Muscle layer of colon (tissue), 2 donors: ENCODE results near the gene IMPA2.

Source experiments
- H3K27ac ChIP-seq: one replicate; pipeline ENCODE4 v1.7.0; 2013; ENCODE audit warnings: low read depth, mild to moderate bottlenecking, low read length, moderate library complexity
- H3K27me3 ChIP-seq, 2 donors: one replicate each; pipeline ENCODE4 v1.7.0; 2013; ENCODE audit warnings: low read length in 2 of 2, mild to moderate bottlenecking in 2 of 2; ENCODE audit not compliant: insufficient read depth in 2 of 2, control insufficient read depth in 1 of 2
- H3K36me3 ChIP-seq: one replicate; pipeline ENCODE4 v1.7.0; 2013; ENCODE audit warnings: mild to moderate bottlenecking, low read length; ENCODE audit not compliant: insufficient read depth
- H3K4me1 ChIP-seq: one replicate; pipeline ENCODE4 v1.7.0; 2013; ENCODE audit warnings: mild to moderate bottlenecking, low read length; ENCODE audit not compliant: insufficient read depth
- H3K4me3 ChIP-seq, 2 donors: one replicate each; pipeline ENCODE4 v1.7.0; 2013; ENCODE audit warnings: low read length in 2 of 2, low read depth in 1 of 2, mild to moderate bottlenecking in 1 of 2, moderate library complexity in 1 of 2
- H3K9ac ChIP-seq: one replicate; pipeline ENCODE4 v1.7.0; 2013; ENCODE audit warnings: low read length
- H3K9me3 ChIP-seq: one replicate; pipeline ENCODE4 v1.7.0; 2013; ENCODE audit warnings: mild to moderate bottlenecking, low read length
- donor health status: abdominal sarcoma.
- donor health status: Adenocarcinoma of cecum.

Gene IMPA2

GRCh38 chr18:12011957-12012549, 30.7 kb downstream of the IMPA2 start:
- H3K27ac ChIP-seq: no peak overlapping the region

GRCh38 chr18:12012697-12013096, 31.4 kb downstream of the IMPA2 start:
- peaks cover 33% of the 10 kb centered on the region for H3K36me3 ChIP-seq
- no peaks in the 10 kb centered on the region for H3K9me3 ChIP-seq
- no peak overlapping the region for H3K4me3 ChIP-seq
- H3K27me3 ChIP-seq: no peaks in the 10 kb centered on the region
- H3K9ac ChIP-seq: no peak overlapping the region
- peaks cover 16% of the 10 kb centered on the region for H3K4me1 ChIP-seq
- H3K27ac ChIP-seq: no peak overlapping the region

More at GRCh38 chr18:12011957-12012549, 30.7 kb downstream of the IMPA2 start:
- Histone ChIP-seq H3K9me3 (no peaks in the 10 kb centered on the region), H3K4me3 (no peak overlapping the region), H3K4me1 (peaks cover 16% of the 10 kb centered on the region), H3K36me3 (peaks cover 33% of the 10 kb centered on the region), H3K9ac (no peak overlapping the region), H3K27me3 (no peaks in the 10 kb centered on the region)

DNA sequence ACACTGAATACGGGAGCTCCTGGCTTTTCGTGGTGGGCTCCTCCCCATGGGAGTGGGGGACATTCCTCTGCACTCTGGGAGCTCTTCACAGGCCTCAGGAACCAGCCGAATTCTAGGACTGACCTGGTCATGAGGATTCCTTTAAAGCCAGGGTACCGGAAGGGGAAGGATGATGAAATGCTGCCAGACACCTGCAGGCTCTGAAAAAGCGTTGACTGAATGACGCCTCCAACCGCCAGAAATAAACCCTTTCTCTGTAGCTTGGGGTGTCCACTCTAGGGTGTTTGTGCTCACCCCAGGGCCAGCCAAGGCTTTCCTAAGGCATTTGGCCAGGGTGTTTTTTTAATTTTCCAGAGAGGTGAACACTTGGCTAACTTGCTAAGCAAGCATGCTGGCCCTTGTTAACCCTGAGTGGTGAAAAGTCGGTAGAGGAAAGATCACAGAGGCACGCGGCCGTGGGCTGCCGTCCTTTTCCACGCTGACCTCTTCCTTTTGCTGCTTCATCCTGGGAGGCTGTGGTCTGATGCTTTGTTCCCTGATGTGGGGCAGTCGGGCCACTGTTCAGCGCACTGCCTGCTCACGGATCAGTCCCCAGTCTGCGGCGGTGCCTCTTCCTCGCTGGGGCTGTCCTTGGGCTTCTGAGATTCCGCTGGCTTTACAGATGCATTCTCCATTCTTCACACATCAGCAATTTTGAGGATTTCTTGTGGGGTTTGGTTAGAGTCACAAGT, 32.0 kb downstream of the IMPA2 start:
- Histone ChIP-seq H3K9ac (no peak overlapping the region), H3K9me3 (no peaks in the 10 kb centered on the region), H3K4me1 (peaks cover 16% of the 10 kb centered on the region), H3K4me3 (no peak overlapping the region), H3K27me3 (no peaks in the 10 kb centered on the region), H3K36me3 (peaks cover 29% of the 10 kb centered on the region), H3K27ac (no peak overlapping the region)

DNA sequence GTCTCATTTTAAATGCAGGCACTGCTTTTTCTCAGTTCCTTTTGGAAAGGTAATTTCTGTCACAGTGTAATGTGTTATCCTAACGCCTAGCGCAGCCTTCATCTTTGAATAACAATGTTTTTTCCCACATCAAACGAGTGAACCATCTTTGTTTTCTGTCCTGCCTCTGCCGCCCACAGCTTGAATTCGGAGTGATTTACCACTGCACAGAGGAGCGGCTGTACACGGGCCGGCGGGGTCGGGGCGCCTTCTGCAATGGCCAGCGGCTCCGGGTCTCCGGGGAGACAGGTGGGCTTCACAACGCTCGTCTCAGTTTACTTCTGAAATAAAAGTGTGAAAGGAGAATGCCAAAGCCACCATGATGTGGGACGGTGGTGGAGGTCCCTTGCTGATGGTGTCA, 32.8 kb downstream of the IMPA2 start:
- no peak overlapping the region for H3K9ac ChIP-seq
- H3K4me1 ChIP-seq: peaks cover 16% of the 10 kb centered on the region
- no peak overlapping the region for H3K27ac ChIP-seq
- H3K36me3 ChIP-seq: peaks cover 26% of the 10 kb centered on the region
- no peaks in the 10 kb centered on the region for H3K27me3 ChIP-seq
- no peak overlapping the region for H3K4me3 ChIP-seq
- H3K9me3 ChIP-seq: no peaks in the 10 kb centered on the region

DNA sequence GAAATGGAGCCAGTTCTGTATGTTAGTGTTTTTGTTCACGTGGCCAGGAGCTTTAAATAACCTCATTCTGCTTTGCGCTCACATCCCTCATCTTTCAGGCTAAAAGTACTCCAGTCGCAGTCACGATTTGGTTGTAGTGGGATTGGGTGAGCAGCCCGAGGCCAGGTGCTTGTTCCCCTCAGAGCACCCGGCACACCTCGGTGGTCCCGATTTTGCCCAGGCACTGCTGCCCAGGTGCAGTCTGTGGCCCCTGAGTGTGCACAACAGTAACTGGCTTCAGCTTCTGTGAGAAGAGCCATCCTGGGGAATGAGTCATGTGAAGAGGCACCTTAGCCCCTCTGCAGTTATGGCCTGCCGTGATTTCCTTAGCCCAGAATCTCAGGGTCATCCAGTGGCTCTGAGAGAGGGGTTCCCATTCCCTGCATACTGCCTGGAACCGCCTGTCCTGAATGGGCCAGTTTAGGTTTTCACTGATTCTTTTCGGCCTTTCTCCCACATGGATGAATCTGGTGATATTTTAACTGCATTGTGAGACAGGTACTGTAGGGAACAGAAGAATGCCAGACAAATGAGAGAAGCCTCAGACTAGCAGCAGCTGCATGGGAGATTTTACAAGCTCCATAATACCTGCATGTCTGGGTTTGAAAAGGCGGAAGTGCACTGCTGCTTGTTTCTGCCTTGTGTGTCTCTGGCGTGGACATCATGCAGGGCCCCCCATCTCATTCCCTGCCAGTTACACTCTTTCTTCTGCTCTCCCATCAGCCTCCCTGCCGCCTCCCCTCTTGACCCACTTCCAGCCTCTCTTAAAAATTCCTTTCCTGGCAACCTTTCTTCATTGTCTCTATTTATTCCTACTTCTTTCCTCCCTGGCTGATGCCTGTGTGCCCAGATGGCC, 33.5 kb downstream of the IMPA2 start:
- peak overlapping the region; percentile 68 for H3K27ac ChIP-seq
- no peak overlapping the region for H3K4me3 ChIP-seq
- no peaks in the 10 kb centered on the region for H3K9me3 ChIP-seq
- H3K36me3 ChIP-seq: peaks cover 26% of the 10 kb centered on the region
- H3K4me1 ChIP-seq: peaks cover 16% of the 10 kb centered on the region
- H3K27me3 ChIP-seq: no peaks in the 10 kb centered on the region
- no peak overlapping the region for H3K9ac ChIP-seq

- Histone ChIP-seq H3K27me3 (no peaks in the 10 kb centered on the region), H3K4me3 (no peak overlapping the region), H3K4me1 (peaks cover 16% of the 10 kb centered on the region), H3K36me3 (peaks cover 19% of the 10 kb centered on the region), H3K27ac (peak overlapping the region; percentile 68), H3K9me3 (no peaks in the 10 kb centered on the region), H3K9ac (no peak overlapping the region)
These were observed 34.2 kb downstream of the IMPA2 start for GRCh38 chr18:12015416-12016062.

- Histone ChIP-seq H3K36me3 (peaks cover 18% of the 10 kb centered on the region), H3K9ac (no peak overlapping the region)
These were observed 35.8 kb downstream of the IMPA2 start for GRCh38 chr18:12017081-12017480.

DNA sequence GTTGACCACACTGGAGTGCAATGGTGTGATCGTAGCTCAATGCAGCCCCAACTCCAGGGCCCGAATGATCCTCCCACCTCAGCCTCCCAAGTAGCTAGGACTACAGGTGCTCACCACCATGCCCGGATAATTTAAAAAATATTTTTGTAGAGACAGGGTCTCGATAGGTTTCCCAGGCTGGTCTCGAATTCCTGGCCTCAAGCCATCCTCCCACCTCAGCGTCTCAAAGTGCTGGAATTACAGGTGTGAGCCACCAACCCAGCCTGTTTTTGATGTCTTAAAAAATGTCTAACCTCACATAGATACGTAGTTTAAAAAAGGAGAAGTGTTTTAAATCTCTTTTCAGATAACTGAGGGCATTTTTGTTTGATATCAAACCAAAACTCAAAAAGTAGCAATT, 37.6 kb downstream of the IMPA2 start:
- H3K9ac ChIP-seq: no peak overlapping the region
- H3K4me3 ChIP-seq: no peak overlapping the region
- no peaks in the 10 kb centered on the region for H3K27me3 ChIP-seq
- peaks cover 16% of the 10 kb centered on the region for H3K4me1 ChIP-seq
- H3K36me3 ChIP-seq: peaks cover 12% of the 10 kb centered on the region
- no peaks in the 10 kb centered on the region for H3K9me3 ChIP-seq
- no peak overlapping the region for H3K27ac ChIP-seq

More at GRCh38 chr18:12017081-12017480, 35.8 kb downstream of the IMPA2 start:
- no peak overlapping the region for H3K4me3 ChIP-seq
- no peaks in the 10 kb centered on the region for H3K9me3 ChIP-seq
- no peak overlapping the region for H3K27ac ChIP-seq
- H3K27me3 ChIP-seq: no peaks in the 10 kb centered on the region
- H3K4me1 ChIP-seq: peaks cover 16% of the 10 kb centered on the region

GRCh38 chr18:12021077-12021476, 39.8 kb downstream of the IMPA2 start:
- H3K27ac ChIP-seq: no peak overlapping the region
- H3K4me1 ChIP-seq: peaks cover 2% of the 10 kb centered on the region
- no peaks in the 10 kb centered on the region for H3K9me3 ChIP-seq
- no peaks in the 10 kb centered on the region for H3K27me3 ChIP-seq
- H3K36me3 ChIP-seq: peaks cover 7% of the 10 kb centered on the region
- H3K9ac ChIP-seq: no peak overlapping the region
- no peak overlapping the region for H3K4me3 ChIP-seq

DNA sequence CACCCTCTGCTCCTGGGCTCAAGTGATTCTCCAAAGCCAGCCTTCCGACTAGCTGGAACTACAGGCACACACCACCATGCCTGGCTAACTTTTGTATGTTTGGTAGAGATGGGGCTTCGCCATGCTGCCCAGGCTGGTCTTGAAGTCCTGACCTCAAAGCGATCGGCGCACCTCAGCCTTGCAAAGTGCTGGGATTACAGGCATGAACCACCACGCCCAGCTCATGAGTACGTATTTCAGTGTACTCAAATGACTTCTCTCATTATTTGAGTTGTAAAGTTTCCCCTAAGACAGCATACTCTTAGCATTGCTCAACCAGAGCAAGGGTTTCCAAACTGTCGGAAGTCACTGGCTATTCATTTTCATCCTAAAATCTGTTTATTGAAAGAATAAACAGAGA, 40.3 kb downstream of the IMPA2 start:
- Histone ChIP-seq H3K27me3 (no peaks in the 10 kb centered on the region), H3K36me3 (peaks cover 7% of the 10 kb centered on the region), H3K9ac (no peak overlapping the region), H3K4me3 (no peak overlapping the region), H3K27ac (no peak overlapping the region), H3K9me3 (no peaks in the 10 kb centered on the region), H3K4me1 (no peaks in the 10 kb centered on the region)

GRCh38 chr18:12023375-12023774, 42.1 kb downstream of the IMPA2 start:
- H3K36me3 ChIP-seq: peaks cover 12% of the 10 kb centered on the region
- no peak overlapping the region for H3K4me3 ChIP-seq
- no peaks in the 10 kb centered on the region for H3K9me3 ChIP-seq
- no peak overlapping the region for H3K9ac ChIP-seq
- H3K4me1 ChIP-seq: peaks cover 4% of the 10 kb centered on the region
- H3K27me3 ChIP-seq: no peaks in the 10 kb centered on the region
- no peak overlapping the region for H3K27ac ChIP-seq
